Choroid plexus epithelial cell (primary cell): ENCODE results near the gene PDYN.

Source experiments
- DNase-seq: peaks from one replicate; pipeline ENCODE4 v3.0.0-alpha.2; 2010; ENCODE audit warnings: low read depth
- H3K4me3 ChIP-seq: 2 replicates; pipeline ENCODE4 v1.5.1; 2011; ENCODE audit warnings: low read depth, mild to moderate bottlenecking, control low read depth, low read length, moderate library complexity
- TF ChIP-seq, protein P1 (sequence below): conservative IDR thresholded peaks from 2 replicates; pipeline ENCODE4 v1.5.1; 2011; ENCODE audit warnings: low read depth, mild to moderate bottlenecking, control low read depth, inconsistent platforms, low read length, moderate library complexity

Gene PDYN

DNA sequence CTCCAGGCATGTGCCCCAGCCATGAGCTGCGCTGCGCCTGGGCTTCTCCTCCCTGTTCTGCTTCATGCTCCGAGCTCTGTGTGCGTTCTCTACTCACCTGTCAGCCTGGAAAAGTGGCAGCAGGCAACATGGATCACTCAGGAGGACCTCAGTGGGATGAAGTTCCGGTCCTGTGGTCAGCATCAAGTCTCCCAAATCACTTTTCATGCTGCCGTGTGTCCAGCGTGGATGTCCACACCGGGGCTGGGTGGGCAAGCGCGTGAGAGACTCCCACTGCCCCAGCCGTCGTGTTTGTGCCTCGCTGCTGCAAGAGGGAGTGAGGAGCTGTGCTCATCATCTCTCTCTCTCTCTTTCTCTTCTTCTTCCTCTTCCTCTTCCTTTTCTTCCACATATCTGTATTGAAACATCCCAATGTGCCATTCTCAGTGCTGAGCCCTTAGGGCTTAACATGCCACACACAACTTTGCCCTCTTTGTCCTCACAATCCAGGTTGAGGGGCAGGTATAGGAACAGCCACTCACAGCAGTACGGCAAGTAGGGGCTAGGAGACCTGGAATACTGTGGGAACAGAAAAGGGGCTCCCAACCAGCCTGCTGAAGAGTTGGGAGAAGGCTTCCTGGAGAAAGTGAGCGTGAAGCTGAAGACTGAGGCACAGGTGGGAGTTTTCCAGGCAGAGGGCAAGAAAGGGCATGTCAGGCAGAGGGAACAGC, 3.8 kb upstream of the PDYN start:
- no peak for DNase-seq
- no peak overlapping the region for H3K4me3 ChIP-seq
- TF ChIP-seq, protein P1, sequence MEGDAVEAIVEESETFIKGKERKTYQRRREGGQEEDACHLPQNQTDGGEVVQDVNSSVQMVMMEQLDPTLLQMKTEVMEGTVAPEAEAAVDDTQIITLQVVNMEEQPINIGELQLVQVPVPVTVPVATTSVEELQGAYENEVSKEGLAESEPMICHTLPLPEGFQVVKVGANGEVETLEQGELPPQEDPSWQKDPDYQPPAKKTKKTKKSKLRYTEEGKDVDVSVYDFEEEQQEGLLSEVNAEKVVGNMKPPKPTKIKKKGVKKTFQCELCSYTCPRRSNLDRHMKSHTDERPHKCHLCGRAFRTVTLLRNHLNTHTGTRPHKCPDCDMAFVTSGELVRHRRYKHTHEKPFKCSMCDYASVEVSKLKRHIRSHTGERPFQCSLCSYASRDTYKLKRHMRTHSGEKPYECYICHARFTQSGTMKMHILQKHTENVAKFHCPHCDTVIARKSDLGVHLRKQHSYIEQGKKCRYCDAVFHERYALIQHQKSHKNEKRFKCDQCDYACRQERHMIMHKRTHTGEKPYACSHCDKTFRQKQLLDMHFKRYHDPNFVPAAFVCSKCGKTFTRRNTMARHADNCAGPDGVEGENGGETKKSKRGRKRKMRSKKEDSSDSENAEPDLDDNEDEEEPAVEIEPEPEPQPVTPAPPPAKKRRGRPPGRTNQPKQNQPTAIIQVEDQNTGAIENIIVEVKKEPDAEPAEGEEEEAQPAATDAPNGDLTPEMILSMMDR = no peak

DNA sequence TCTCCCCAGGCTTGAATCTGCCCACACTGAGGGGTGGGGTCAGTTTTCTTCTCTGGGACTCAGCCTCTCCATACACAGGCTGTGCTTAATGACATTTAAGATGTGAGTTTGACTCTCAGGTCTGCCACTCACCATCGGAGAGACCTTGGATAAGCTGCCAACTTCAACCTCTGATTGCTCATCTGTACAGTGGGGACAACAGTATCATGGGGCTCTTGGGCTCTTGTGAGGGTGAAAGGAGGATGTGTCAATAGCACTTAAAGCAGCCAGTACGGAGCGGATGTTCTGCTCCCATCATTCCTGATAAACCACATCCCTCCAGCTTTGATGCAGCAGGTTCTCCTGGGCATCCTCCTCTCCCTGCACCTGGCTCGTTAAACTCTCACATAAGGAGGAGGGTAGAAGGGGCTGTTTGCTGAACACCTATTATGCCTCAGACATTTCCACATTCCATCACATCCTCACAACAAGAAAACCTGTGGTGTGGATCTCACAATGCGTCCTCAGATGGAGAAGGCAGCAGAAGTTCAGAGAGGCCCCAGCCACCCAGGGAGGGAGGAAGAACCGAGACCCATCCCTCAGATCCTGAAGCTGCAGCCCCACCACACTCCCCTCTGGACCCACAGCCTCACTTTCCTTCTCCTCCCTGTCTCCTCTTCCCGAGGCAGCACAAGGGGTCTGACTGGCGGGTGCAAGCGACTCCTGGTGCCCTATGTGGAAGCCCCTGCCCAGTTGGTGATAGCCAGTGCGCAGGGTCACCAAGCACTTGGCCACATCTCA, 1.9 kb upstream of the PDYN start:
- no peak overlapping the region for H3K4me3 ChIP-seq
- no peak for DNase-seq
- TF ChIP-seq, protein P1 = no peak

DNA sequence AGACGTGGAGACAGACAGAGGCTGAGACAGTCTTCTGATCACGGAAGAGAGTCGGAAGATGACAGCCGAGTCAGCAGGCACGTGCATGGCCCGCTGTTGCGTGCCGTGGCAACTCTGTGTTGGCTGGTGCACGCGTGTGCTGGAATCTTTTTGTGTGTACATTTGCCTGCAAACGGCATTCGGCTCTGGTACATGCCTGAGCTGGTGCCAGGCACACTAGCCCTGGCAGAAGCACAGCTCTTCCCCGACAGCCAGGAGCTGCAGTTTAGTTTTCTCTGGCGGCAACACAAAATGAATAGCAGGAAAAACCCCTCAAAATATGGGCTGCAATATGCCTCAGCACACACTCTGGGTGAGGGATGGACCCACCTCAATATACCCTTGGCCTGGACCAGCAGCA, 769 bp upstream of the PDYN start:
- no peak overlapping the region for H3K4me3 ChIP-seq
- no peak for DNase-seq
- TF ChIP-seq, protein P1 = no peak

DNA sequence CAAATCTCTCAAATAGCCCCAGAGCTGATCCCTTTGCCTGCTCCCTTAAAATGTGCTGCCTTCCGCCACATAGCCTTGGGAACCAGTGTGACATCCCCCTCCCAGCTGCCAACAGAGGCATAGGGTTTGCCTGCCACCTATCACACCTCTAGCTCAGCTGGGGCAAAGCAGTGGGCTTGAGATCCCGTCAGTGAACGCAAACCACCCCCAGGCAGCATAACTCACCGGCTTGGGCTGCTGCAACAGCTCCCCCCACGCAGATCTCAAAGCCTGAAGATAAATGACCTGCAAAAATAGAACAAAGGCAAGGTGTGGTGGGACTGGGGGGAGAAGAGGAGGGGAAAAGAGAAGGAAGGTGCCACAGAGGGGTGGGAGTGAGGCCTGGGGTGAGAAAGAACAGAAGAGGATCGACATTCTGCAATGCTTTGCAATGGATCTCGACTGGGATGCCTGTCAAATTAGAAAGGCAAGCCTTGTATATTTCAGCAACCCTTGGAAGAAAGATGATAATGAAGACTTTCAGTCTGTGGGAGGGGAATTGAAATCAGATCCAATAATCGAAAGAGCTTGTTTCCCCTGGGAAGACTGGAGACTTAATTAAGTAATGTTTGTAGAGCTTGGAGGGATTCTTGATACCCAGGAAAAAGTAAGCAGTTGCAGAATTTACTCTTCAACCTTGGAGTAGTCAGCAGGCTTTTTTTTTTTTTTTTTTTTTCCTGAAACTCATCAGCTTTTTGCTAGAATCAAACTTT, 1.3 kb downstream of the PDYN start:
- H3K4me3 ChIP-seq = no peak overlapping the region
- DNase-seq = no peak
- TF ChIP-seq, protein P1 = no peak

DNA sequence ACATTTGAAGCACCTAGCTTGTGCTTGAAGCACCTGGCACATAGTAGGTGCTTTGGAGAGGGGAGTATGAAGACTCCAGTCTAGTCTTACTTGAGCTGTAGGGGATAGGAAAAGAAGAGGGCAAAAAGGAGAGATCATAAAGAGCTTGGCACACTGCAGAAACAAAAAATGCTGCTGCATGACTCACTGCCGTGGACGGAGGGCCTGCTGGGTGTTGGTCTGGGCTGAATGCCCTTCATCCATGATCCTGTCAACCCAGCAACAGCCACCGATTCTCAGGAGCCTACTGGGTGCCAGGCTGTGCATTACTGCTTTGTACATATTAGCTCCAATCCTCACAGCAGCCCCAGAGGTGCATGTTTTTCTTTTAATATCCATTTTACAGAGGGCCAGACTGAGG, 6.0 kb downstream of the PDYN start:
- no peak overlapping the region for H3K4me3 ChIP-seq
- DNase-seq = peak; percentile 5

DNA sequence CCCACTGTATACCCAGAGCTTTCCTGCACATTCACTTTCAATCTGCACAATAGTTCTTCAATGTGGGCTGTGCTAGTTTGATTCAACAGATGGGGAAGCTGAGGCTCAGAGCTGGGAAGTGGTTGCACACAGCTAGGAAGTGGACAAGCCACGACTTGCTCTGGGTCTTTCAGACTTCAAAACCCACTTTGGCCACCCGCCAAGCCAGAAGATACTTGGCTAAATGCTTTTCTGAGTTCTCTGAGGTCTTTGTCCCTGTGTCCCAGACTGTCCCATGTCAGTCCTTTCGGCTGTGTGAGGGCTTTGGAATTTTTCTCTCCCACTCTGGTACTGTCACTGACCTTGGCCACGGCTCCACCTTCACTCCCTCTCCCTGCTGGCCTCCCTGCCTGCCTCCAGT, 10.6 kb downstream of the PDYN start:
- TF ChIP-seq, protein P1 = no peak
- no peak overlapping the region for H3K4me3 ChIP-seq
- no peak for DNase-seq

More for the DNA sequence above, 6.0 kb downstream of the PDYN start:
- TF ChIP-seq, protein P1 = no peak
